ENCODE data around the gene MYH9.
"Not testable (repeated sequence)": the region's sequence is repeated elsewhere in the genome, so short reads cannot be mapped to it uniquely, and the experiment has no call there.

Gene MYH9

DNA sequence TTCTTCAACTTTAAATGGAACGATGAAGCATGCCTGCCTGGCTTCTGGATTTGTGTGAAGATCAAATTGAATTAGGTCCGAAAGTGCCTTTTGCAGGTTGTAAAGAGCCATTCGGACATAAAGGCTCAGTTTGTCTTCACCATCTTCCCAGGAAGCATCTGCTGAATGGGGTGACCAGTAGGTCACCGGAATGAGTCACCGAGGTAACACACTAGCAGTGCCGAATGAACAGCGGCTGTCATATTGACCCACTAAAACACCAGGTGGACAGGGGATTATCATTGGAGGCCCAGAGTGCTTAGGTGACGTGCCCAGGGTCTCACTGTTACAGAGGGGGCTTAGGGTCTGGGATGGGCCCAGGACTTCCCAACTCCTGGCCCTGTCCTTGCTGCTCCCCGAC is 43.1 kb upstream of the MYH9 start:
- ChIA-PET POLR2A (ENCODE audit: low non-redundant PET) (no interaction called here), CTCF (no interaction called here)
- no peak overlapping the region for H3K27ac ChIP-seq

DNA sequence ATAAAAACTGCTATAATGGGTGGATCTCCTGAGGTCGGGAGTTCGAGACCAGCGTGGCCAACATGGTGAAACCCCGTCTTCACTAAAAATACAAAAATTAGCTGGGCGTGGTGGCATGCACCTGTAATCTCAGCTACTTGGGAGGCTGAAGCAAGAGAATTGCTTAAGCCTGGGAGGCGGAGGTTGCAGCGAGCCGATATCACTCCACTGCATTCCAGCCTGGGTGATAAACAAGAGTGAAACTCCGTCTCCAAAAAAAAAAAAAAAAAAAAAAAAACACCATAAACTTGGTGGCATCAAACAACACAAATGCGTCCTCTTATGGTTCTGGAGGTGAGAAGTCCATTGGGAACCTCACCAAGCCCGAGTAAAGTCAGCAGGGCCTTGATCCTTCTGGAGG is 40.2 kb upstream of the MYH9 start:
- H3K27ac ChIP-seq; DNase-seq (ENCODE audit: low spot score); POLR2A ChIA-PET (ENCODE audit: low non-redundant PET); CTCF ChIA-PET: not testable (repeated sequence)

More for the DNA sequence above, 43.1 kb upstream of the MYH9 start:
- TF ChIP-seq, protein P1, sequence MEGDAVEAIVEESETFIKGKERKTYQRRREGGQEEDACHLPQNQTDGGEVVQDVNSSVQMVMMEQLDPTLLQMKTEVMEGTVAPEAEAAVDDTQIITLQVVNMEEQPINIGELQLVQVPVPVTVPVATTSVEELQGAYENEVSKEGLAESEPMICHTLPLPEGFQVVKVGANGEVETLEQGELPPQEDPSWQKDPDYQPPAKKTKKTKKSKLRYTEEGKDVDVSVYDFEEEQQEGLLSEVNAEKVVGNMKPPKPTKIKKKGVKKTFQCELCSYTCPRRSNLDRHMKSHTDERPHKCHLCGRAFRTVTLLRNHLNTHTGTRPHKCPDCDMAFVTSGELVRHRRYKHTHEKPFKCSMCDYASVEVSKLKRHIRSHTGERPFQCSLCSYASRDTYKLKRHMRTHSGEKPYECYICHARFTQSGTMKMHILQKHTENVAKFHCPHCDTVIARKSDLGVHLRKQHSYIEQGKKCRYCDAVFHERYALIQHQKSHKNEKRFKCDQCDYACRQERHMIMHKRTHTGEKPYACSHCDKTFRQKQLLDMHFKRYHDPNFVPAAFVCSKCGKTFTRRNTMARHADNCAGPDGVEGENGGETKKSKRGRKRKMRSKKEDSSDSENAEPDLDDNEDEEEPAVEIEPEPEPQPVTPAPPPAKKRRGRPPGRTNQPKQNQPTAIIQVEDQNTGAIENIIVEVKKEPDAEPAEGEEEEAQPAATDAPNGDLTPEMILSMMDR (conservative IDR thresholded peaks at IDR 0.05; ENCODE audit: low read depth) = no peak
- no peak for DNase-seq (ENCODE audit: low spot score)

DNA sequence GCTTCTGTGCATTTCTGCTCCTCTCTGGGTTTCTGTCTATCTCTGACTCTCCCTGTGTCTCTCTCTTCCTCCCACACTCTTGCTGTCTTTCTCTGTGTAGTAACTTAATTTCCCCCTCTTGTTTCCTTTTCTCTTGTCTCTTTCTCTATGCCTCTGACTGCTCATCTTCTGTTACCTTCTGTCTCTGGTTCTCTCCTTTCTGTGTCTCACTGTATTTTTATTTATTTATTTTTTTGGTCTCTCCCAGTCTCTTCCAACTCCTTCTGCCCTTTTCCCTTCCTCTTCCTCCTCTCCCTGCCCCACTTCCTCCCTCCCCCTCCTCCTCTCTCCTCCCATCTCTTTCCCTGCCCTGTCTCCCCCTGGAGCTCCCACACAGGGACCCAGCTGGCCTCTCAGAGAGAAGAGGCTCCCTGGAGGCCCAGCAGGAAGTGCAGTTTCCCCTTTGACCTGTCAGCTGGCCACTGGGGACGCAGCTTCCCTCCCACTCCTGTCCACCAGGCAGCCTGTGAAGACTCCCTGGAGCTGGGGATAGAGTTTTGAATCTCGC is 38.3 kb upstream of the MYH9 start:
- peak overlapping the region; percentile 3; the same call in 1 of the 2 replicates for H3K27ac ChIP-seq
- POLR2A ChIA-PET (ENCODE audit: low non-redundant PET) = no interaction called here
- CTCF ChIA-PET = no interaction called here
- TF ChIP-seq, protein P1 (conservative IDR thresholded peaks at IDR 0.05; ENCODE audit: low read depth) = no peak
- no peak for DNase-seq (ENCODE audit: low spot score)

DNA sequence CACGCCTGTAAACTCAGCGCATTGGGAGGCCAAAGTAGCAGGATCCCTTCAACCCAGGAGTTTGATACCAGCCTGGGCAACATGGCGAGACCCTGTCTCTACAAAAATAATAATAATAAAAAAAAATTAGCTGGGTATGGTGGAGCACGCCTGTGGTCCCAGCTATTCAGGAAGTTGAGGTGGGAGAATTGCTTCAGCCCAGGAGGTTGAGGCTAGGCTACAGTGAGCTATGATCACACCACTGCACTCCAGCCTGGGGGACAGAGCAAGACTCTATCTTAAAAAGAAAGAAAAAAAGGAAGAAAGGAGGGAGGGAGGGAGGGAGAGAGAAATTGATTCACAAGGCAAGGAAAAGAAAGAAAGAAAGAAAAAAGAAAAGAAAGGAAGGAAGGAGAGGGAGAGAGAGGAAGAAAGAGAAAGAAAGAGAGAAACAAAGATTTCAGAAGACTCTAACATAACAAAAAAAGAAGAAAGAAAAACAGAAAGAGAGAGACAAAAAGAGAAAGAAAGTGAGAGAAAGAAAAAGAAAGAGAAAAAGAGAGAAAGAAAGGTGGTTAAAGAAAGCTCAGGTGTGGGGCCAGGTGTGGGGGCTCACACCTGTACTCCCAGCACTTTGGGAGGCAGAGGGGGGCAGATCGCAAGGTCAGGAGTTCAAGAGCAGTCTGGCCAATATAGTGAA is 37.3 kb upstream of the MYH9 start:
- ChIA-PET POLR2A (ENCODE audit: low non-redundant PET) (no interaction called here), CTCF (no interaction called here)
- no peak for DNase-seq (ENCODE audit: low spot score)
- H3K27ac ChIP-seq = no peak overlapping the region
- TF ChIP-seq, protein P1 (conservative IDR thresholded peaks at IDR 0.05; ENCODE audit: low read depth) = no peak

DNA sequence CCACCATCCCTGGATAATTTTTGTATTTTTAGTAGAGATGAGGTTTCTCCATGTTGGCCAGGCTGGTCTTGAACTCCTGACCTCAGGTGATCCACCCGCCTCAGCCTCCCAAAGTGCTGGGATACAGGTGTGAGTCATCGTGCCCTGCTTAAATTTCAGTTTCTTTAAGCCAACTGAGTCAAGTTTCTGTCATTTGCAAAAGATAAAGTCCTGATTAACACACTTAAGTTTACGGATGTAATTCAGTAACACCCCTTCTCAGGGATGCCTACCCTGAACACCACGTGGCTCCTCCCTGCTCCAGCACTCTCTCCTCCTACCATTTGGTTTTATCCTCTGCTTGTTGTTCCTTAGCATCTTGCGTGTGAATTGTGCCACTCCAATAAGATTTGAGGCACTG is 36.7 kb upstream of the MYH9 start:
- POLR2A ChIA-PET (ENCODE audit: low non-redundant PET); DNase-seq (ENCODE audit: low spot score); CTCF ChIA-PET; H3K27ac ChIP-seq: not testable (repeated sequence)

DNA sequence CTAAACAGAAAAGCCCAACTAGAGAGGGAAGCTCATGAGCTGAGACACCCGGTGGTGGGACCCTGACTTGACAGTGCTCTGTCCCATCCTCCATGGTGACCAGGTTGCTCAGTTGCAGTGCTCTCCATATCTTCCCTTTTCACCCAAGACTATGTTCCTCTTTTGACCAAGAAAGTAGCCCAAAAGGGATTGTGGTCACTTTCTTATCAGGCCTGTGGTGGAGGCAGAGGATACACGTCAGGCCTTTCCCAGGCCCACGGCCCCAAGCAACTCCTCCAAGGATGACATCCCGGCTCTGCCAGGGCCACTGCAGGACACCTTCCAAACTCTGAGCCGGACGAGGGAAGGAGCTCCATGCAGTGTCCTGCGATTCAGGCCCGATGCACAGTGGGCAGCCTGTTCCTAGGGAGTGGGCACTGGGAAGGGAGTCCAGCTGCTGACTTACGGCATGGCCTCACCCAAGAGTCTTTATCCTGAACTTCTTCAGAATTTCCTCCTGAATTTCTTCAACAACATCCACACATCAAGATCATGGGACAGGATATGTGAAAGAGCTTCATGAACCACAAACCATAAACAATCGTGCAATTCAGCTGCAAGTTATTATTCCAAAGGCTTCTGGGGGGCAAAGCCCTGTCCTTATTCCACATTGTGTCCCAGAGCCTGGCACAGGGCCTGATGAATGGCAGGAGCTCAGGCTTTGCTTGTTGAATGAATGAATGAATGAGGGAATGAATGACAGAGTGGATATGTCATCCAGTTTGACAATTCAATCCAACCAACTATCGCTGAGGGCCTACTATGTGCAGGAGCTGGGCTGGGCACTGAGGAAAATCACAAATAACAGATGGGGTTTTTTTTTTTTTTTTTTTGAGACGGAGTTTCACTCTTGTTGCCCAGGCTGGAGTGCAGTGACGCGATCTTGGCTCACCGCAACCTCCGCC is 36.0 kb upstream of the MYH9 start:
- ChIA-PET CTCF (no interaction called here), POLR2A (ENCODE audit: low non-redundant PET) (no interaction called here)

DNA sequence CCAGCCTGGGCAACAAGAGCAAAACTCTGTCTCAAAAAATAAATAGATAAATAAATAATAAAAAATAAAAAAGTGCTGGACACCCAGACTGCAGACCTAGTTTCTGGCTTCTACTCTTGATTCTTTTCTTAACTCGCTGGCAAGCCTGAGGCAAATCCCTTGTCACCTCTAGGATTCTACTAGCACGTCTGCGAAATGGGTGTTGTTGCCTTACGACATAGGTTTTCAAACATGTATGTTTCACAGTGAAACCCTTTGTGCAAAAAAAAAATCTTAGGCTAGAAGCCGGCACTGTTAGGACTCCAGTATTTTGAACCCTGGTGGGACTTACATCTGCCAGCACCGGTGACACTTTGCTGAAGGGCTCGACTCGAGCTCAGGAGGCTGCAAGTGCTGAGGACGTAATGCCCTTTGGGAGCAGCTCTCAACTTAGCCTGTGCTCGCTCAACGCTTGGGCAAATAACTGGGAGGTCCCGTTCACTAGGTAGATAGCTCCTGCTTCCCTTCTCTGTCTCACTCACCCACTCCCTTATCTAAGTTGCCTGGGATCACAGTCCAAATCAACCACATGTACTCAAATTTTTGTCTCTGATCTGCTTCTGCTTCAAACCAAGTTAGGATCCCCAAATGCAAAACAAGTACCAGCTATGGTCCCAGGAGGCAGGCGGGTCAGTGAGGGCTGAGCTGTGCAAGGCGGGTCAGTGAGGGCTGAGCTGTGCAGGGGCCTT is 34.7 kb upstream of the MYH9 start:
- H3K27ac ChIP-seq = no peak overlapping the region
- TF ChIP-seq, protein P1 (conservative IDR thresholded peaks at IDR 0.05; ENCODE audit: low read depth) = no peak
- ChIA-PET POLR2A (ENCODE audit: low non-redundant PET) (no interaction called here), CTCF (no interaction called here)
- DNase-seq (ENCODE audit: low spot score) = no peak

More for the DNA sequence above, 36.0 kb upstream of the MYH9 start:
- no peak overlapping the region for H3K27ac ChIP-seq
- no peak for DNase-seq (ENCODE audit: low spot score)
- TF ChIP-seq, protein P1 (conservative IDR thresholded peaks at IDR 0.05; ENCODE audit: low read depth) = no peak
